ENCODE results near the gene CARD14.

GRCh38 chr17:80191865-80192661 lies 22.2 kb downstream of the CARD14 start:
- no peak for TF ChIP-seq EZH2 (optimal IDR thresholded peaks at IDR 0.05; ENCODE audit: low read depth, low read length)
- TF ChIP-seq, protein P1, sequence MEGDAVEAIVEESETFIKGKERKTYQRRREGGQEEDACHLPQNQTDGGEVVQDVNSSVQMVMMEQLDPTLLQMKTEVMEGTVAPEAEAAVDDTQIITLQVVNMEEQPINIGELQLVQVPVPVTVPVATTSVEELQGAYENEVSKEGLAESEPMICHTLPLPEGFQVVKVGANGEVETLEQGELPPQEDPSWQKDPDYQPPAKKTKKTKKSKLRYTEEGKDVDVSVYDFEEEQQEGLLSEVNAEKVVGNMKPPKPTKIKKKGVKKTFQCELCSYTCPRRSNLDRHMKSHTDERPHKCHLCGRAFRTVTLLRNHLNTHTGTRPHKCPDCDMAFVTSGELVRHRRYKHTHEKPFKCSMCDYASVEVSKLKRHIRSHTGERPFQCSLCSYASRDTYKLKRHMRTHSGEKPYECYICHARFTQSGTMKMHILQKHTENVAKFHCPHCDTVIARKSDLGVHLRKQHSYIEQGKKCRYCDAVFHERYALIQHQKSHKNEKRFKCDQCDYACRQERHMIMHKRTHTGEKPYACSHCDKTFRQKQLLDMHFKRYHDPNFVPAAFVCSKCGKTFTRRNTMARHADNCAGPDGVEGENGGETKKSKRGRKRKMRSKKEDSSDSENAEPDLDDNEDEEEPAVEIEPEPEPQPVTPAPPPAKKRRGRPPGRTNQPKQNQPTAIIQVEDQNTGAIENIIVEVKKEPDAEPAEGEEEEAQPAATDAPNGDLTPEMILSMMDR (IDR thresholded peaks at IDR 0.05; ENCODE audit: low read length) = no peak

Data from MM.1S (cell line).